IPS-18c (cell line): Measurements from ENCODE around the gene FIS1.

Experiments
- H3K4me3 ChIP-seq: 2 replicates; pipeline ENCODE4 v1.7.0; 2013; ENCODE audit warnings: low read depth, mild to moderate bottlenecking, low read length, moderate library complexity; ENCODE audit not compliant: insufficient read depth
- H3K9me3 ChIP-seq: one replicate; pipeline ENCODE4 v1.6.1; 2013; ENCODE audit warnings: mild to moderate bottlenecking, low read length, moderate library complexity; ENCODE audit not compliant: control insufficient read depth, insufficient read depth

FIS1 gene

GRCh38 chr7:101238226-101239182 lies 6.4 kb downstream of the FIS1 start:
- no peak overlapping the region for H3K4me3 ChIP-seq

GRCh38 chr7:101237206-101238067 lies 7.4 kb downstream of the FIS1 start, which contains the start of gene CLDN15:
TSS of gene CLDN15 (minus strand) at chr7:101237802. CDS start at chr7:101237581, 221 bp downstream.
- Histone ChIP-seq H3K4me3 (no peak within 1 kb of the TSS), H3K9me3 (no peaks in the 10 kb centered on the region)

More at GRCh38 chr7:101238226-101239182, 6.4 kb downstream of the FIS1 start:
- H3K9me3 ChIP-seq: no peaks in the 10 kb centered on the region

- H3K9me3 ChIP-seq: no peaks in the 10 kb centered on the region
- no peak overlapping the region for H3K4me3 ChIP-seq
Observed at GRCh38 chr7:101236292-101236835, 8.5 kb downstream of the FIS1 start.

GRCh38 chr7:101235522-101235921 lies 9.4 kb downstream of the FIS1 start:
- no peaks in the 10 kb centered on the region for H3K9me3 ChIP-seq
- H3K4me3 ChIP-seq: no peak overlapping the region

GRCh38 chr7:101235050-101235449 lies 9.8 kb downstream of the FIS1 start:
- no peaks in the 10 kb centered on the region for H3K9me3 ChIP-seq
- H3K4me3 ChIP-seq: no peak overlapping the region

- H3K4me3 ChIP-seq: no peak overlapping the region
- H3K9me3 ChIP-seq: no peaks in the 10 kb centered on the region
Observed at GRCh38 chr7:101234636-101235035, 10.2 kb downstream of the FIS1 start.

- H3K9me3 ChIP-seq: no peaks in the 10 kb centered on the region
- H3K4me3 ChIP-seq: no peak overlapping the region
Observed at GRCh38 chr7:101233907-101234547, 10.9 kb downstream of the FIS1 start.

GRCh38 chr7:101232141-101232850 lies 12.6 kb downstream of the FIS1 start:
- no peaks in the 10 kb centered on the region for H3K9me3 ChIP-seq
- peak overlapping the region; percentile 77 for H3K4me3 ChIP-seq

GRCh38 chr7:101231644-101232043 lies 13.2 kb downstream of the FIS1 start:
- Histone ChIP-seq H3K4me3 (peak overlapping the region; percentile 77; the same call in 1 of the 2 replicates), H3K9me3 (no peaks in the 10 kb centered on the region)

GRCh38 chr7:101226721-101227120 lies 18.2 kb downstream of the FIS1 start:
- H3K9me3 ChIP-seq: no peaks in the 10 kb centered on the region
- H3K4me3 ChIP-seq: no peak overlapping the region

GRCh38 chr7:101225650-101226049 lies 19.2 kb downstream of the FIS1 start:
- H3K9me3 ChIP-seq: no peaks in the 10 kb centered on the region
- no peak overlapping the region for H3K4me3 ChIP-seq

GRCh38 chr7:101223528-101223927 lies 21.4 kb downstream of the FIS1 start:
- Histone ChIP-seq H3K4me3 (no peak overlapping the region), H3K9me3 (no peaks in the 10 kb centered on the region)

- no peak overlapping the region for H3K4me3 ChIP-seq
Observed at GRCh38 chr7:101222275-101222830, 22.5 kb downstream of the FIS1 start.

GRCh38 chr7:101220295-101220694 lies 24.6 kb downstream of the FIS1 start:
- Histone ChIP-seq H3K9me3 (no peaks in the 10 kb centered on the region), H3K4me3 (no peak overlapping the region)

More at GRCh38 chr7:101222275-101222830, 22.5 kb downstream of the FIS1 start:
- H3K9me3 ChIP-seq: no peaks in the 10 kb centered on the region

- H3K4me3 ChIP-seq: peak overlapping the region; percentile 91
- H3K9me3 ChIP-seq: no peaks in the 10 kb centered on the region
Observed at GRCh38 chr7:101218236-101219125, 26.4 kb downstream of the FIS1 start.
